Gastroesophageal sphincter (tissue), 3 donors: ENCODE measurements around the gene PRKCD.

Source experiments
- POLR2AphosphoS5 ChIP-seq: sonication (generic); formaldehyde crosslinking; IDR thresholded peaks from one replicate; pipeline ENCODE4 v1.6.1; 2017; ENCODE audit warnings: antibody characterized with exemption
- TF ChIP-seq, protein P1 (sequence below), 4 experiments: fragments of 200-600 bp in 2 of 4; fragments of 450-650 bp in 2 of 4; sonication (generic) in 1 of 4; IDR thresholded peaks; one replicate each; pipeline ENCODE4 v1.5.1; 2017 to 2019; ENCODE audit warnings: antibody characterized with exemption in 4 of 4, mild to moderate bottlenecking in 2 of 4, moderate library complexity in 2 of 4

DNA sequence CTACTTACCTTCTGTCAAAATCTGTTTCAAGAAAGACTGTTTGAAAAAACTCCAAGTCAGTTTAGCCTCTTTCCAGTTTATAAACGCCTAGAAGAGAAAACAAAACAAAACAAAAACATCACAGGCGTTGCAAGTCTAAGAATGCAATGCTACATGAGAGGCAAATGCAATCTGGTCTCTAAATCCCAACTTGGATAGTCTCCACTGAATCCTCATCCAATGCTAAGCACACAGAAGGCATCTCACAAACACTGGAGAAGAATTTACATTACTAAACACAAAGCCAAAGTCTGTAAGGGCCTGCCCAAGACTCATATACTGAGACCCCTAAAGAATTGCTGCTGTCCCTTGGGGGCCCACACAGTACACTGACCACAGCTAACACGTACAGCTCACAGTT lies 49.2 kb upstream of the PRKCD start:
- TF ChIP-seq, protein P1, sequence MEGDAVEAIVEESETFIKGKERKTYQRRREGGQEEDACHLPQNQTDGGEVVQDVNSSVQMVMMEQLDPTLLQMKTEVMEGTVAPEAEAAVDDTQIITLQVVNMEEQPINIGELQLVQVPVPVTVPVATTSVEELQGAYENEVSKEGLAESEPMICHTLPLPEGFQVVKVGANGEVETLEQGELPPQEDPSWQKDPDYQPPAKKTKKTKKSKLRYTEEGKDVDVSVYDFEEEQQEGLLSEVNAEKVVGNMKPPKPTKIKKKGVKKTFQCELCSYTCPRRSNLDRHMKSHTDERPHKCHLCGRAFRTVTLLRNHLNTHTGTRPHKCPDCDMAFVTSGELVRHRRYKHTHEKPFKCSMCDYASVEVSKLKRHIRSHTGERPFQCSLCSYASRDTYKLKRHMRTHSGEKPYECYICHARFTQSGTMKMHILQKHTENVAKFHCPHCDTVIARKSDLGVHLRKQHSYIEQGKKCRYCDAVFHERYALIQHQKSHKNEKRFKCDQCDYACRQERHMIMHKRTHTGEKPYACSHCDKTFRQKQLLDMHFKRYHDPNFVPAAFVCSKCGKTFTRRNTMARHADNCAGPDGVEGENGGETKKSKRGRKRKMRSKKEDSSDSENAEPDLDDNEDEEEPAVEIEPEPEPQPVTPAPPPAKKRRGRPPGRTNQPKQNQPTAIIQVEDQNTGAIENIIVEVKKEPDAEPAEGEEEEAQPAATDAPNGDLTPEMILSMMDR (IDR thresholded peaks at IDR 0.05): no peak
- no peak for TF ChIP-seq POLR2AphosphoS5
